WERI-Rb-1 (cell line): ENCODE measurements around the gene GRAP2.

Experiments used
- DNase-seq: peaks from one replicate; pipeline ENCODE4 v3.0.0-alpha.2; 2020
- H3K27ac ChIP-seq: fragments of 250-450 bp; sonication (Bioruptor Pico); 2 replicates; pipeline ENCODE4 v1.5.1; 2020; ENCODE audit warnings: mild to moderate bottlenecking, moderate library complexity
- H3K27me3 ChIP-seq: fragments of 250-450 bp; sonication (Bioruptor Pico); 2 replicates; pipeline ENCODE4 v1.5.1; 2021; ENCODE audit warnings: mild to moderate bottlenecking, low read depth, moderate library complexity; ENCODE audit not compliant: insufficient read depth, severe bottlenecking
- H3K36me3 ChIP-seq: fragments of 250-450 bp; sonication (Bioruptor Pico); 2 replicates; pipeline ENCODE4 v1.5.1; 2020; ENCODE audit warnings: mild to moderate bottlenecking, moderate library complexity
- H3K4me3 ChIP-seq: 2 replicates; pipeline ENCODE4 v1.5.1; 2011; ENCODE audit warnings: low read depth, mild to moderate bottlenecking, control low read depth, low read length
- H3K9me3 ChIP-seq: fragments of 250-450 bp; sonication (Bioruptor Pico); 2 replicates; pipeline ENCODE4 v1.5.1; 2021; ENCODE audit warnings: mild to moderate bottlenecking, moderate library complexity; ENCODE audit not compliant: severe bottlenecking
- CTCF ChIP-seq: IDR thresholded peaks from 2 replicates; pipeline ENCODE4 v1.5.1; 2011; ENCODE audit warnings: low read depth, mild to moderate bottlenecking, control low read depth, inconsistent platforms, low read length

GRAP2 gene

GRCh38 chr22:39940757-39941305, 39.9 kb downstream of the GRAP2 start:
- H3K27me3 ChIP-seq = no peaks in the 10 kb centered on the region
- H3K36me3 ChIP-seq = no peaks in the 10 kb centered on the region
- H3K27ac ChIP-seq = no peak overlapping the region
- TF ChIP-seq CTCF = no peak
- H3K4me3 ChIP-seq = no peak overlapping the region
- H3K9me3 ChIP-seq = no peaks in the 10 kb centered on the region
- no peak for DNase-seq

- H3K36me3 ChIP-seq = no peaks in the 10 kb centered on the region
- no peak overlapping the region for H3K4me3 ChIP-seq
- no peak for DNase-seq
- H3K27me3 ChIP-seq = no peaks in the 10 kb centered on the region
- H3K9me3 ChIP-seq = no peaks in the 10 kb centered on the region
- no peak for TF ChIP-seq CTCF
- H3K27ac ChIP-seq = no peak overlapping the region
Observed at GRCh38 chr22:39941601-39942000, 40.7 kb downstream of the GRAP2 start.

- no peak for TF ChIP-seq CTCF
- Histone ChIP-seq H3K4me3 (no peak overlapping the region), H3K27ac (no peak overlapping the region), H3K36me3 (no peaks in the 10 kb centered on the region), H3K27me3 (no peaks in the 10 kb centered on the region), H3K9me3 (no peaks in the 10 kb centered on the region)
- no peak for DNase-seq
Observed at GRCh38 chr22:39942439-39943230, 41.8 kb downstream of the GRAP2 start.

- TF ChIP-seq CTCF = peak; percentile 77
- no peak overlapping the region for H3K27ac ChIP-seq
- H3K9me3 ChIP-seq = no peaks in the 10 kb centered on the region
- DNase-seq = peak; percentile 78
- no peak overlapping the region for H3K4me3 ChIP-seq
- no peaks in the 10 kb centered on the region for H3K36me3 ChIP-seq
- H3K27me3 ChIP-seq = no peaks in the 10 kb centered on the region
Observed at GRCh38 chr22:39943337-39943736, 42.5 kb downstream of the GRAP2 start.

GRCh38 chr22:39943953-39944872, 43.3 kb downstream of the GRAP2 start:
- TF ChIP-seq CTCF = no peak
- Histone ChIP-seq H3K27me3 (no peaks in the 10 kb centered on the region), H3K9me3 (no peaks in the 10 kb centered on the region), H3K27ac (peak overlapping the region; percentile 67; the same call in 1 of the 2 replicates), H3K36me3 (no peaks in the 10 kb centered on the region), H3K4me3 (no peak overlapping the region)
- no peak for DNase-seq
